ENCODE measurements around the gene RABGGTA.

DNA sequence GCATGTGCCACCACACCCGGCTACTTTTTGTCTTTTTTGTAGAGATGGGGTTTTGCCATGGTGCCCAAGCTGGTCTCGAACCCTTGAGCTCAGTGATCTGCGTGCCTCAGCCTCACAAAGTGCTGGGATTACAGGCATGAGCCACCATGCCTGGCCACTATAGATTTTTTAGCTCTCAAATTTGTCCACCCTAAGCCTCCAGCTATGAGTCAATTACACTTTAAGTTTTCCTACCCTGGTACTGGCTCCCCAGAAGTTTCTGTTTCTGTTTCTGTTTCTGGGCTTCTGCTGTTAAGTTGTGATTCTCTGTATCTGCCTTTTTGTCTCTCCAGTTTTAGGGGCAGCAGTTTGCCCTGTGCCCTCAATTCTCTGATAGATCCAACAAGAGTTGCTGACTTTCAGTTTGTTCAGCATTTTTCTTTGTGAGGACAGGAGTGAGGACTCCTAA, 24.6 kb downstream of the RABGGTA start:
- TF ChIP-seq, protein P1, sequence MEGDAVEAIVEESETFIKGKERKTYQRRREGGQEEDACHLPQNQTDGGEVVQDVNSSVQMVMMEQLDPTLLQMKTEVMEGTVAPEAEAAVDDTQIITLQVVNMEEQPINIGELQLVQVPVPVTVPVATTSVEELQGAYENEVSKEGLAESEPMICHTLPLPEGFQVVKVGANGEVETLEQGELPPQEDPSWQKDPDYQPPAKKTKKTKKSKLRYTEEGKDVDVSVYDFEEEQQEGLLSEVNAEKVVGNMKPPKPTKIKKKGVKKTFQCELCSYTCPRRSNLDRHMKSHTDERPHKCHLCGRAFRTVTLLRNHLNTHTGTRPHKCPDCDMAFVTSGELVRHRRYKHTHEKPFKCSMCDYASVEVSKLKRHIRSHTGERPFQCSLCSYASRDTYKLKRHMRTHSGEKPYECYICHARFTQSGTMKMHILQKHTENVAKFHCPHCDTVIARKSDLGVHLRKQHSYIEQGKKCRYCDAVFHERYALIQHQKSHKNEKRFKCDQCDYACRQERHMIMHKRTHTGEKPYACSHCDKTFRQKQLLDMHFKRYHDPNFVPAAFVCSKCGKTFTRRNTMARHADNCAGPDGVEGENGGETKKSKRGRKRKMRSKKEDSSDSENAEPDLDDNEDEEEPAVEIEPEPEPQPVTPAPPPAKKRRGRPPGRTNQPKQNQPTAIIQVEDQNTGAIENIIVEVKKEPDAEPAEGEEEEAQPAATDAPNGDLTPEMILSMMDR (IDR thresholded peaks at IDR 0.05; ENCODE audit: low read length) = no peak
- TF ChIP-seq EZH2 (IDR thresholded peaks at IDR 0.05; ENCODE audit: borderline replicate concordance, low read length) = no peak

All from OCI-LY1 (cell line).